Measurements from ENCODE around the gene POLR1G.

The POLR1G gene

DNA sequence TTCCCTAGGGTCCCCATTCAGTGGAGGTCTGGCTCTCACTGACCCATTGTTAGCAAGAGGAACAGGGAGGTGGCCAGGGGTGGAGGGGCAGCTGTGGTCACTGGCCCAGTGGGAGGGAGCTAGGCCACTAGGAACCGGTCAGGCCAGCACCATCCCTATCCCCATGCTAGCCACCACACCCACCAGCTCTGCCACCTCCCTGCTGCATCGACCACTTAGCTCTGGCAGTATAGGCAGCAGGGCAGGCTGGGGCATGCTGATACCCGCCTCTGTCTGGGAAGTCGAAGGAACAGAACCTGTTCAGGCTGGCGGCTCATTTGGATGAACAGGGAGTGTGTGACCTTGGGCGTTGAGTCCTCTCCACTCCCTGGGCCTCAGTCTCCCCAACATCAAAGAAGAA lies 6.3 kb upstream of the POLR1G start:
- H3K79me2 ChIP-seq (ENCODE audit: insufficient read depth, low read length), result no peaks in the 10 kb centered on the region
- H3K4me2 ChIP-seq (ENCODE audit: low read depth, low read length, poor library complexity, severe bottlenecking), result no peak overlapping the region
- no peaks in the 10 kb centered on the region for H3F3A ChIP-seq (ENCODE audit: low read depth)
- no peaks in the 10 kb centered on the region for H3K9me3 ChIP-seq (ENCODE audit: insufficient read depth, low read depth, low read length)
- no peaks in the 10 kb centered on the region for H3K9me2 ChIP-seq (replicated peaks; ENCODE audit: low read depth, low read length)
- H3K27me3 ChIP-seq (ENCODE audit: insufficient read depth, low read length, poor library complexity, severe bottlenecking), result no peaks in the 10 kb centered on the region
- no peak overlapping the region for H2AFZ ChIP-seq (ENCODE audit: low read length)
- no peak overlapping the region for H3K9ac ChIP-seq (ENCODE audit: low read depth, low read length, poor library complexity, severe bottlenecking)
- TF ChIP-seq, protein P1, sequence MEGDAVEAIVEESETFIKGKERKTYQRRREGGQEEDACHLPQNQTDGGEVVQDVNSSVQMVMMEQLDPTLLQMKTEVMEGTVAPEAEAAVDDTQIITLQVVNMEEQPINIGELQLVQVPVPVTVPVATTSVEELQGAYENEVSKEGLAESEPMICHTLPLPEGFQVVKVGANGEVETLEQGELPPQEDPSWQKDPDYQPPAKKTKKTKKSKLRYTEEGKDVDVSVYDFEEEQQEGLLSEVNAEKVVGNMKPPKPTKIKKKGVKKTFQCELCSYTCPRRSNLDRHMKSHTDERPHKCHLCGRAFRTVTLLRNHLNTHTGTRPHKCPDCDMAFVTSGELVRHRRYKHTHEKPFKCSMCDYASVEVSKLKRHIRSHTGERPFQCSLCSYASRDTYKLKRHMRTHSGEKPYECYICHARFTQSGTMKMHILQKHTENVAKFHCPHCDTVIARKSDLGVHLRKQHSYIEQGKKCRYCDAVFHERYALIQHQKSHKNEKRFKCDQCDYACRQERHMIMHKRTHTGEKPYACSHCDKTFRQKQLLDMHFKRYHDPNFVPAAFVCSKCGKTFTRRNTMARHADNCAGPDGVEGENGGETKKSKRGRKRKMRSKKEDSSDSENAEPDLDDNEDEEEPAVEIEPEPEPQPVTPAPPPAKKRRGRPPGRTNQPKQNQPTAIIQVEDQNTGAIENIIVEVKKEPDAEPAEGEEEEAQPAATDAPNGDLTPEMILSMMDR (conservative IDR thresholded peaks at IDR 0.05; ENCODE audit: low read length), result no peak
- TF ChIP-seq EZH2phosphoT487 (IDR thresholded peaks at IDR 0.05; ENCODE audit: borderline replicate concordance), result no peak
- no peaks in the 10 kb centered on the region for H3K36me3 ChIP-seq (ENCODE audit: insufficient read depth, low read length)
- H3K4me3 ChIP-seq (ENCODE audit: low read length, poor library complexity, severe bottlenecking), result no peak overlapping the region
- no peaks in the 10 kb centered on the region for H4K20me1 ChIP-seq (ENCODE audit: insufficient read depth, low read length, poor library complexity, severe bottlenecking)
- peaks cover 9% of the 10 kb centered on the region for H3K4me1 ChIP-seq (ENCODE audit: insufficient read depth, low read length, poor library complexity, severe bottlenecking)

DNA sequence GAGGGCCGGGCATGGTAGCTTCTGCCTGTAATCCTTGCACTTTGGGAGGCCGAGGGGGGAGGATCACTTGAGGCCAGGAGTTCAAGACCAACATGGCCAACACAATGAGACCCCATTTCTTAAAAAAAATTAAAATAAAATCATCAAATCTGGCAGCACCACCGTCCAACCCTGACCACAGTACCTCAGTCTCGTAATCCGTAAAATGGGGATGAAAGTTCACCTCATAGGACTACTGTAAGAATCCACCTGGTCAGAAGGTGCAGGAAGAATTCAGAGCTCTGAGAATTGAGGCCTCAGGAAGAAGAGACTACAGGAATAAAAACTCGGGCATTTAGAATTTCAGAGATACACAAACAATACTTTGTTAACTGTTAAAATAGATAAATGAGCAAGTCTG lies 4.6 kb upstream of the POLR1G start:
- no peaks in the 10 kb centered on the region for H3K36me3 ChIP-seq (ENCODE audit: insufficient read depth, low read length)
- H3K4me1 ChIP-seq (ENCODE audit: insufficient read depth, low read length, poor library complexity, severe bottlenecking), result peaks cover 17% of the 10 kb centered on the region
- no peaks in the 10 kb centered on the region for H3F3A ChIP-seq (ENCODE audit: low read depth)
- H3K4me3 ChIP-seq (ENCODE audit: low read length, poor library complexity, severe bottlenecking), result no peak overlapping the region
- H3K79me2 ChIP-seq (ENCODE audit: insufficient read depth, low read length), result peaks cover under 1% of the 10 kb centered on the region; the same call in 1 of the 2 replicates
- TF ChIP-seq, protein P1 (conservative IDR thresholded peaks at IDR 0.05; ENCODE audit: low read length), result no peak
- TF ChIP-seq EZH2phosphoT487 (IDR thresholded peaks at IDR 0.05; ENCODE audit: borderline replicate concordance), result no peak
- no peak overlapping the region for H3K4me2 ChIP-seq (ENCODE audit: low read depth, low read length, poor library complexity, severe bottlenecking)
- no peaks in the 10 kb centered on the region for H3K27me3 ChIP-seq (ENCODE audit: insufficient read depth, low read length, poor library complexity, severe bottlenecking)
- no peaks in the 10 kb centered on the region for H3K9me3 ChIP-seq (ENCODE audit: insufficient read depth, low read depth, low read length)
- H3K9me2 ChIP-seq (replicated peaks; ENCODE audit: low read depth, low read length), result no peaks in the 10 kb centered on the region
- no peak overlapping the region for H2AFZ ChIP-seq (ENCODE audit: low read length)
- no peak overlapping the region for H3K9ac ChIP-seq (ENCODE audit: low read depth, low read length, poor library complexity, severe bottlenecking)
- H4K20me1 ChIP-seq (ENCODE audit: insufficient read depth, low read length, poor library complexity, severe bottlenecking), result no peaks in the 10 kb centered on the region

DNA sequence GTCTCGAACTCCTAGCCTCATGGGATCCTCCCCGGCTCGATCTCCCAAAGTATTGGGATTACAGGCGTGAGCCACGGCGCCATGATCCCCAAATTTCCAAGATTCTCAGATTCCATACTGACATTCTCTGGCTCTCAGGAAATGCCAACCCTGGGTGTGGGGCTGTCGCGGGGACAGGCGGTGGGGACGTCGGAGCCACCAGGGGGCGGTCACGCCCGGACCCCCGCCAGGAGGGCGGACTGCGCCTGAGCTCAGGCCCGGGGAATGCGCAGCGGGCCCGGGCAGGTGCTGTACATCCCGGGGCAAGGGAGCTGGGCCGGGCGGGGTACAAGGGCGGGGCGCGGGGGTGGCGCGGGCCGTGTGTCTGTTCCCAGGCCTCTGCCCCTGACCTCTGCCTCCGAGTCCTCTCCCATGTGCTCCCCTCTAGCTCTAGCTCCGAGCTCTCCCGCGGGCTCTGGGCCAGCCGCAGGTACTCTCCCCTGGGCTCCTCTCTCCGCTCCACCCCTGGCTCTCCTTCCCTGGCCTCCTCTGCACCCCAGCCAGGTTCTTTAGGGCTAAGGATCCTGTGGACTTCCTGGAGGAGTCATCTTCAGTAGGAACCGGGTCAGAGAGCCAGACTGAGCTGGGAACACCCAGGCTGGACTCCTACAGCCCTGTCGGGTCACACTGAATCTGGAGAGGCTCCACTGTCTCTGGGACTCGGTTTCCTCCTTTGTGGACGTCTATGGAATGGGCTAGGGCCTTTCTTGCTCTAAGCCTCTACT lies 4.0 kb upstream of the POLR1G start:
- no peak for TF ChIP-seq EZH2phosphoT487 (IDR thresholded peaks at IDR 0.05; ENCODE audit: borderline replicate concordance)
- TF ChIP-seq, protein P1 (conservative IDR thresholded peaks at IDR 0.05; ENCODE audit: low read length), result no peak
- Histone ChIP-seq H3F3A (ENCODE audit: low read depth) (no peaks in the 10 kb centered on the region), H3K79me2 (ENCODE audit: insufficient read depth, low read length) (peaks cover 4% of the 10 kb centered on the region; the same call in 1 of the 2 replicates), H2AFZ (ENCODE audit: low read length) (no peak overlapping the region), H3K4me1 (ENCODE audit: insufficient read depth, low read length, poor library complexity, severe bottlenecking) (peaks cover 24% of the 10 kb centered on the region), H3K9me2 (replicated peaks; ENCODE audit: low read depth, low read length) (no peaks in the 10 kb centered on the region), H3K36me3 (ENCODE audit: insufficient read depth, low read length) (no peaks in the 10 kb centered on the region), H4K20me1 (ENCODE audit: insufficient read depth, low read length, poor library complexity, severe bottlenecking) (no peaks in the 10 kb centered on the region), H3K27me3 (ENCODE audit: insufficient read depth, low read length, poor library complexity, severe bottlenecking) (no peaks in the 10 kb centered on the region), H3K4me3 (ENCODE audit: low read length, poor library complexity, severe bottlenecking) (no peak overlapping the region), H3K9me3 (ENCODE audit: insufficient read depth, low read depth, low read length) (no peaks in the 10 kb centered on the region), H3K9ac (ENCODE audit: low read depth, low read length, poor library complexity, severe bottlenecking) (no peak overlapping the region), H3K4me2 (ENCODE audit: low read depth, low read length, poor library complexity, severe bottlenecking) (no peak overlapping the region)

Measured in Loucy (cell line).